Stomach (tissue), 4 donors: Measurements from ENCODE around the gene KCNJ14.

Experiments
- CTCF ChIP-seq, 7 experiments: fragments of 450-650 bp in 4 of 7; fragments of 200-600 bp in 3 of 7; sonication (generic) in 3 of 7; IDR thresholded peaks; one replicate each; pipeline ENCODE4 v1.5.1; 2016 to 2019; ENCODE audit warnings: antibody characterized with exemption in 7 of 7, control low read depth in 2 of 7, mild to moderate bottlenecking in 1 of 7
- EP300 ChIP-seq: sonication (generic); formaldehyde crosslinking; IDR thresholded peaks from one replicate; pipeline ENCODE4 v1.6.1; 2017; ENCODE audit warnings: antibody characterized with exemption
- POLR2A ChIP-seq, 4 donors: fragments of 450-650 bp; IDR thresholded peaks; one replicate each; pipeline ENCODE4 v1.6.1; 2016; ENCODE audit warnings: antibody characterized with exemption in 4 of 4, control low read depth in 2 of 4, mild to moderate bottlenecking in 1 of 4, moderate library complexity in 1 of 4

GRCh38 chr19:48405850-48406249 lies 49.5 kb upstream of the KCNJ14 start:
- no peak for TF ChIP-seq EP300
- no peak for TF ChIP-seq CTCF (IDR thresholded peaks at IDR 0.05)
- TF ChIP-seq POLR2A (IDR thresholded peaks at IDR 0.05): no peak
